Mesothelial cell of epicardium (in vitro differentiated cells): Measurements from ENCODE around the gene HECTD4. TPM values are rescaled to one million over a fixed set of nuclear protein-coding genes. Genes with fewer than 3 reads are reported as not detected.

Source experiments
- DNase-seq, 2 experiments: peaks; one replicate each; pipeline ENCODE4 v3.0.0; 2021; ENCODE audit warnings: low spot score in 2 of 2; ENCODE audit not compliant: unreplicated experiment in 2 of 2
- H3K27ac Mint-ChIP-seq: 2 replicates; pipeline ENCODE4 v1.8.0; 2021; ENCODE audit warnings: mixed read lengths
- H3K27me3 Mint-ChIP-seq: 2 replicates; pipeline ENCODE4 v1.8.0; 2021; ENCODE audit warnings: low read depth, mixed read lengths
- H3K36me3 Mint-ChIP-seq: 2 replicates; pipeline ENCODE4 v1.8.0; 2021; ENCODE audit warnings: mixed read lengths
- H3K4me1 Mint-ChIP-seq: 2 replicates; pipeline ENCODE4 v1.8.0; 2021; ENCODE audit warnings: mixed read lengths
- H3K4me3 Mint-ChIP-seq: 2 replicates; pipeline ENCODE4 v1.8.0; 2021; ENCODE audit warnings: mild to moderate bottlenecking, moderate library complexity, mixed read lengths
- H3K9me3 Mint-ChIP-seq: 2 replicates; pipeline ENCODE4 v1.8.0; 2021; ENCODE audit warnings: mixed read lengths
- CTCF ChIP-seq: fragments of 200-600 bp; sonication (generic); IDR thresholded peaks from one replicate; pipeline ENCODE4 v1.5.0; 2021; ENCODE audit warnings: antibody characterized with exemption; ENCODE audit not compliant: unreplicated experiment
- total RNA-seq: library from RNA; stranded (reverse); gene quantifications from 3 replicates; pipeline ENCODE4 v1.2.1, GENCODE V29; 2021

Gene HECTD4
- total RNA-seq, 1 donor from 2014 or later, result 89.8 TPM

- no peak overlapping the region for H3K4me3 Mint-ChIP-seq
- H3K27me3 Mint-ChIP-seq, result no peaks in the 10 kb centered on the region
- TF ChIP-seq CTCF, result no peak
- no peaks in the 10 kb centered on the region for H3K9me3 Mint-ChIP-seq
- H3K4me1 Mint-ChIP-seq, result no peaks in the 10 kb centered on the region
- no peak overlapping the region for H3K27ac Mint-ChIP-seq
- DNase-seq, result no peak
- H3K36me3 Mint-ChIP-seq, result peaks cover 30% of the 10 kb centered on the region
Measured at GRCh38 chr12:112179916-112180315, 202.3 kb downstream of the HECTD4 start.

GRCh38 chr12:112179341-112179740 lies 202.9 kb downstream of the HECTD4 start:
- TF ChIP-seq CTCF, result no peak
- Mint-ChIP-seq H3K27ac (no peak overlapping the region), H3K4me1 (no peaks in the 10 kb centered on the region), H3K27me3 (no peaks in the 10 kb centered on the region), H3K4me3 (no peak overlapping the region), H3K36me3 (peaks cover 34% of the 10 kb centered on the region), H3K9me3 (no peaks in the 10 kb centered on the region)
- no peak for DNase-seq

GRCh38 chr12:112178796-112179195 lies 203.4 kb downstream of the HECTD4 start:
- TF ChIP-seq CTCF, result no peak
- no peaks in the 10 kb centered on the region for H3K27me3 Mint-ChIP-seq
- H3K9me3 Mint-ChIP-seq, result no peaks in the 10 kb centered on the region
- H3K4me1 Mint-ChIP-seq, result no peaks in the 10 kb centered on the region
- H3K4me3 Mint-ChIP-seq, result no peak overlapping the region
- DNase-seq, result no peak
- H3K36me3 Mint-ChIP-seq, result peaks cover 34% of the 10 kb centered on the region
- H3K27ac Mint-ChIP-seq, result no peak overlapping the region

GRCh38 chr12:112176321-112177010 lies 205.8 kb downstream of the HECTD4 start:
- Mint-ChIP-seq H3K27ac (no peak overlapping the region), H3K4me3 (no peak overlapping the region), H3K27me3 (no peaks in the 10 kb centered on the region), H3K9me3 (no peaks in the 10 kb centered on the region), H3K36me3 (peaks cover 38% of the 10 kb centered on the region), H3K4me1 (no peaks in the 10 kb centered on the region)
- no peak for DNase-seq
- no peak for TF ChIP-seq CTCF

- H3K4me3 Mint-ChIP-seq, result no peak overlapping the region
- no peak for TF ChIP-seq CTCF
- peaks cover 37% of the 10 kb centered on the region for H3K36me3 Mint-ChIP-seq
- no peak for DNase-seq
- no peaks in the 10 kb centered on the region for H3K4me1 Mint-ChIP-seq
- H3K27me3 Mint-ChIP-seq, result no peaks in the 10 kb centered on the region
- no peaks in the 10 kb centered on the region for H3K9me3 Mint-ChIP-seq
- H3K27ac Mint-ChIP-seq, result no peak overlapping the region
Measured at GRCh38 chr12:112175361-112176155, 206.7 kb downstream of the HECTD4 start.
